Tibial artery (tissue), 4 donors: ENCODE measurements around the gene FRMD4A.
"Not testable (repeated sequence)": the region's sequence is repeated elsewhere in the genome, so short reads cannot be mapped to it uniquely, and the experiment has no call there.

ENCODE experiments used
- DNase-seq, 2 donors: peaks; one replicate each; pipeline ENCODE4 v3.0.0-alpha.2; 2019
- H3K27ac ChIP-seq, 2 donors: fragments of 200-600 bp; sonication (generic) in 1 of 2; 1 replicate in 1 of 2; 2 replicates in 1 of 2; pipeline ENCODE4 v1.5.1; 2018 to 2019; ENCODE audit warnings: mild to moderate bottlenecking in 1 of 2
- H3K27me3 ChIP-seq, 2 donors: fragments of 200-600 bp; sonication (generic) in 1 of 2; one replicate each; pipeline versions ENCODE4 v1.5.1 to v1.6.0; 2016 to 2019
- H3K36me3 ChIP-seq, 3 donors: fragments of 200-600 bp; sonication (generic) in 2 of 3; one replicate each; pipeline ENCODE4 v1.5.1; 2016 to 2019; ENCODE audit warnings: mild to moderate bottlenecking in 2 of 3
- H3K4me1 ChIP-seq, 4 donors: fragments of 200-600 bp; sonication (generic) in 2 of 4; 1 replicate in 3 of 4; 2 replicates in 1 of 4; pipeline ENCODE4 v1.5.1; 2016 to 2019
- H3K4me3 ChIP-seq, 2 donors: fragments of 200-600 bp; sonication (generic) in 1 of 2; 1 replicate in 1 of 2; 2 replicates in 1 of 2; pipeline ENCODE4 v1.5.1; 2018 to 2019; ENCODE audit warnings: mild to moderate bottlenecking in 2 of 2
- H3K9me3 ChIP-seq, 3 donors: fragments of 200-600 bp; sonication (generic) in 1 of 3; one replicate each; pipeline ENCODE4 v1.5.1; 2016 to 2019
- intact Hi-C: fragments of 100-400 bp; cut with DNase I; formaldehyde crosslinking; loops from one replicate; pipeline ENCODE4 v1.15.0; 2023; ENCODE audit warnings: low total_unique reads
- TF ChIP-seq, protein P1 (sequence below), 2 experiments: fragments of 200-600 bp in 1 of 2; fragments of 450-650 bp in 1 of 2; IDR thresholded peaks; one replicate each; pipeline ENCODE4 v1.5.1; 2017 to 2019; ENCODE audit warnings: antibody characterized with exemption in 2 of 2, mild to moderate bottlenecking in 1 of 2, moderate library complexity in 1 of 2

FRMD4A gene

DNA sequence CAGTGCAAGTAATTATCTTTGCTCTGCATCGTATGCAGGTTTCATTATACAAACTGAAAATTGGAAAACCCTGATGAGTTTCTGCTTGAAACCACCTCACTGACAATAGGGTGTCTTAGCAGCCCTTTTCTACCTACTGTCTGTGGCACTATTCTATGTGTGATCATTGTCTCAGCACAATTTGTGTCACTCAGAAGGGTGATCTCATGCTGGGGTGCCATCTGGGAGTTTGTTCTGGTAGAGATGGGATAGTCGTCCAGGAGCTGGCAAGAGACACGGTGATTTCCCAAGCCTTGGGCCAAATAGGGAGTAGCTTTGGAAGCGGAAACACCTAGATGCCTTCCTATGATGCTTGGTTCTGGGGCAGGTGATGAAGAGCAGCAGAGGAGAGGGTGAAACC is 186.3 kb downstream of the FRMD4A start:
- no peak overlapping the region for H3K4me3 ChIP-seq
- no peak for DNase-seq
- no peaks in the 10 kb centered on the region for H3K4me1 ChIP-seq
- no peaks in the 10 kb centered on the region for H3K36me3 ChIP-seq
- no peaks in the 10 kb centered on the region for H3K9me3 ChIP-seq
- intact Hi-C loops: no loop called here
- TF ChIP-seq, protein P1, sequence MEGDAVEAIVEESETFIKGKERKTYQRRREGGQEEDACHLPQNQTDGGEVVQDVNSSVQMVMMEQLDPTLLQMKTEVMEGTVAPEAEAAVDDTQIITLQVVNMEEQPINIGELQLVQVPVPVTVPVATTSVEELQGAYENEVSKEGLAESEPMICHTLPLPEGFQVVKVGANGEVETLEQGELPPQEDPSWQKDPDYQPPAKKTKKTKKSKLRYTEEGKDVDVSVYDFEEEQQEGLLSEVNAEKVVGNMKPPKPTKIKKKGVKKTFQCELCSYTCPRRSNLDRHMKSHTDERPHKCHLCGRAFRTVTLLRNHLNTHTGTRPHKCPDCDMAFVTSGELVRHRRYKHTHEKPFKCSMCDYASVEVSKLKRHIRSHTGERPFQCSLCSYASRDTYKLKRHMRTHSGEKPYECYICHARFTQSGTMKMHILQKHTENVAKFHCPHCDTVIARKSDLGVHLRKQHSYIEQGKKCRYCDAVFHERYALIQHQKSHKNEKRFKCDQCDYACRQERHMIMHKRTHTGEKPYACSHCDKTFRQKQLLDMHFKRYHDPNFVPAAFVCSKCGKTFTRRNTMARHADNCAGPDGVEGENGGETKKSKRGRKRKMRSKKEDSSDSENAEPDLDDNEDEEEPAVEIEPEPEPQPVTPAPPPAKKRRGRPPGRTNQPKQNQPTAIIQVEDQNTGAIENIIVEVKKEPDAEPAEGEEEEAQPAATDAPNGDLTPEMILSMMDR (IDR thresholded peaks at IDR 0.05): no peak
- H3K27me3 ChIP-seq: peaks cover 0 to 25% of the 10 kb centered on the region in 2 donors
- H3K27ac ChIP-seq: no peak overlapping the region

DNA sequence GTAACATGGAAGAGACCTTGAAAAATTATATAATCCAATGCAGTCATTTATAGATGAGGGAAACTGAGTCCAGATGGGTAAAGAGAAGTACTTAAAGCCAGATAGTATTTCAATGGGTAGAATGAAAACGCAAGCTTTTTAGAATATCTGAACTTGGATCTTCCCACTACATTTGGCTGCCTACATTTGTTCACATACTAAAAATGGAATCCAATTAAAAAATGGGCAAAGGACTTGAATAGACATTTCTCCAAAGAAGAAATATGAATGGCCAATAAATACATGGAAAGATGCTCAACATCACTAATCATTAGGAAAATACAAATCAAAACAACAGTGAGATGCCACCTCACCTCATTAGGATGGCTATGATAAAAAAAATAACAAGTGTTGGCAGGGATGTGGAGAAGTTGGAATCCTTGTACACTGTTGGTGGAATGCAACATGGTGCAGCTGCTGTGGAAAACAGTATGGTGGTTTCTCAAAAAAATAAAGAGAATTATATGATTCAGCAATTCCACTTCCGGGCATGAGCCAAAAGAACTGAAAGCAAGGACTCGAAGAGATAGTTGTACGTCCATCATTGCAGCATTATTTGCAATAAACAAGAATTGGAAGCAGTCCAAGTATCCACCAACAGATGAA is 188.0 kb downstream of the FRMD4A start:
- no peaks in the 10 kb centered on the region for H3K36me3 ChIP-seq
- H3K27ac ChIP-seq: no peak overlapping the region
- intact Hi-C loops: no loop called here
- H3K4me3 ChIP-seq: no peak overlapping the region
- H3K9me3 ChIP-seq: no peaks in the 10 kb centered on the region
- H3K27me3 ChIP-seq: peaks cover 0 to 19% of the 10 kb centered on the region in 2 donors
- DNase-seq: no peak
- TF ChIP-seq, protein P1 (IDR thresholded peaks at IDR 0.05): no peak
- H3K4me1 ChIP-seq: no peaks in the 10 kb centered on the region

DNA sequence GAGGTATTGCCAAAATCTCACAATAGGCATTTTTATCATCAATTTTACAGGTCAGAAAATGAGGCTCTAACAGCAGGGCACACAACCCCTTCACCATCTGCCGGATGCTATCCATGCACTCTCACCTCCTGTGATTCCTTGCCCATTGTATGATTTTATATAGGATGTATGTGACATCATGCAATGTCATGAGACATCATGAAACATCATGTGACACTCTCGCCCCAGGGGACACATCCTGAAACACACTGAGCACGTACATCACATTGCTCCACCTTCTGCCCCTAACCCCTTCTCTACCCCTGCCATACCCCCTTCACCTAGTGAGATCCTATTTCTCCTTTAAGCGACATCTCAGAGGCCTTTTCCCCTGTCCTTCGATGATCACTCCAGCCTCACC is 189.4 kb downstream of the FRMD4A start:
- peaks cover 0 to 19% of the 10 kb centered on the region in 2 donors for H3K27me3 ChIP-seq
- H3K4me1 ChIP-seq: no peaks in the 10 kb centered on the region
- TF ChIP-seq, protein P1 (IDR thresholded peaks at IDR 0.05): no peak
- DNase-seq: no peak
- no peaks in the 10 kb centered on the region for H3K36me3 ChIP-seq
- H3K9me3 ChIP-seq: no peaks in the 10 kb centered on the region
- H3K27ac ChIP-seq: no peak overlapping the region
- intact Hi-C loops: no loop called here
- no peak overlapping the region for H3K4me3 ChIP-seq

- no peaks in the 10 kb centered on the region for H3K4me1 ChIP-seq
- no peaks in the 10 kb centered on the region for H3K36me3 ChIP-seq
- no peaks in the 10 kb centered on the region for H3K9me3 ChIP-seq
- H3K4me3 ChIP-seq: no peak overlapping the region
- TF ChIP-seq, protein P1 (IDR thresholded peaks at IDR 0.05): no peak
- intact Hi-C loops: no loop called here
- no peak for DNase-seq
- H3K27ac ChIP-seq: no peak overlapping the region
- peaks cover 0 to 9% of the 10 kb centered on the region in 2 donors for H3K27me3 ChIP-seq
Measured at GRCh38 chr10:14137391-14137790, 193.3 kb downstream of the FRMD4A start.

GRCh38 chr10:14135196-14135595 is 195.5 kb downstream of the FRMD4A start:
- H3K4me3 ChIP-seq, intact Hi-C loops, H3K27me3 ChIP-seq, H3K36me3 ChIP-seq, H3K27ac ChIP-seq, DNase-seq, H3K9me3 ChIP-seq, H3K4me1 ChIP-seq: not testable (repeated sequence)

DNA sequence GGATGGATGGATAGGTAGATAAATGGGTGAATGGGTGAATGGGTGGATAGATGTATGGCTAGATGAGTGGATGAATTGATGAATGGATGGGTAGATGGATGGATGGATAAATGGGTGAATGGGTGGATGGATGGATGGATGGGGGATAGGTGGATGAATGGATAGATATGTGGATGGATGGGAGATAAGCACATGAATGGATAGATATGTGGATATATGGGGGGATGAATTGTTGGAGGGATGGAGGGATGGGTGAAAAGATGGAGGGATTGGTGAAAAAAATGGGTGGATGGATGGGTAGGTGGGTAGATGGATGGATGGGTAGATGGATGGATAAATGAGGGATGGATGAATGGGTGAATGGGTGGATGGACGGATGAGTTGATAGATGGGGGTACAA is 196.4 kb downstream of the FRMD4A start:
- TF ChIP-seq, protein P1 (IDR thresholded peaks at IDR 0.05): no peak
- H3K4me3 ChIP-seq: no peak overlapping the region
- H3K27ac ChIP-seq: no peak overlapping the region
- H3K9me3 ChIP-seq: no peaks in the 10 kb centered on the region
- H3K4me1 ChIP-seq: no peaks in the 10 kb centered on the region
- no peaks in the 10 kb centered on the region for H3K36me3 ChIP-seq
- H3K27me3 ChIP-seq: no peaks in the 10 kb centered on the region
- intact Hi-C loops: no loop called here
- DNase-seq: no peak
